Measurements from ENCODE around the gene SLC10A7. TPM values are rescaled to one million over a fixed set of nuclear protein-coding genes. Genes with fewer than 3 reads are reported as not detected.

Gene SLC10A7
- total and polyA plus RNA-seq, 2 of the 13 experiments (the other 11 are each of a cell fraction or from before 2014, with no cell fraction given) = 18.5 to 18.8 TPM

DNA sequence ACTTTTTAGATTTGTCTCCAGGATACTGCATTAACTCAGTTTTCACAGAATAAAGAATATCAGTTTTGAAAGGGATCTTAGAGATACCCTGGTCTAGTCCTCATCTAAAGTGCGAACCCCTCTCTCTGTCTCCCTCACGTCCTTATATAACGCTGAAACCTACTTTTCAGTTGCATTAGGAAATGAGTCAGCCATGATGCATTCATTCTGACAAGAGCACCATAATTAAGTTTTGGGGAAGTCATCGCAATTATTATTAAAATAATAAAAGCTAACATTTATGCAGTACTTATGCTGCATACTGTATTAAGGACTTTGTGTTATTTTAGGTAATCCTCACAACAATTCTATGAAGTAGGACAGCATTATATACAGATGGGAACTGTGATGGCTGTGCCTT lies 191.3 kb downstream of the SLC10A7 start (continued):
- TF ChIP-seq ZSCAN22 (CRISPR knock-in tag; IDR thresholded peaks at IDR 0.05) (no peak), RBAK (CRISPR knock-in tag; IDR thresholded peaks at IDR 0.05) (no peak), CEBPB (IDR thresholded peaks at IDR 0.05; ENCODE audit: borderline replicate concordance, low read depth, low read length) (no peak), ZNF773 (CRISPR knock-in tag; IDR thresholded peaks at IDR 0.05; ENCODE audit: borderline replicate concordance) (no peak)
- TF ChIP-seq, protein P1, sequence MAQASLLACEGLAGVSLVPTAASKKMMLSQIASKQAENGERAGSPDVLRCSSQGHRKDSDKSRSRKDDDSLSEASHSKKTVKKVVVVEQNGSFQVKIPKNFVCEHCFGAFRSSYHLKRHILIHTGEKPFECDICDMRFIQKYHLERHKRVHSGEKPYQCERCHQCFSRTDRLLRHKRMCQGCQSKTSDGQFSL (CRISPR knock-in tag; IDR thresholded peaks at IDR 0.05) = no peak

DNA sequence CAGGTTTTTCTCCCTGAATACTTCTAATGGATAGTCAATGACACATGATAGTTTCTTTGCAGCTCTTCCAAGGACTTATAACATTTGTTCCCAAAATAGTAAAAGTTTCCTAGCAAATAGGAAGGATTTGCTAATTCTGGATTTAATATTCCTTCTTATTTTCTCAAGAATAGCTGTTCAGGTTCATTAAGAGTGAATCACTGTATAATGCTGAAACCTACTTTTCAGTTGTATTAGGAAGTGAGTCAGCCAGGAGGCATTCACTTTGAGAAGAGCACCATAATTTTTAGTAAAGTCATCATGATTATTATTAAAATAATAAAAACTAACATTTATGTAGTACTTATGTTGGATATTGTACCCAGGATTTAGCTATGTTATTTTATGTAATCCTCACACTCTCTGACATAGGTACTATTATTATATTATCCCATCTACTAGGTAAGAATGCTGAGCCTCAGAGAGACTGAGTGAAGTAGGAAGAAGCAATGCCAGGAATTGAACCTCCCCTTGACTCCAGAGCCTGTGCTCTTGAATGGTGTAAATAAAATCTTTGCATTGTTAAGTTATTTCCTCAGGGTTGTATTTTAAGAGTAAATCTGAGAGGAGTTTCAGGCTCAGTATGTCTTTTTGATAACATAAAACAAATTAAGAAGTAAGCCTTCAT lies 192.6 kb downstream of the SLC10A7 start:
- no peak for TF ChIP-seq RXRA (CRISPR knock-in tag; IDR thresholded peaks at IDR 0.05)
- TF ChIP-seq SRSF1 (optimal IDR thresholded peaks at IDR 0.05; ENCODE audit: low read depth, low read length) = no peak
- TF ChIP-seq PRPF4 (IDR thresholded peaks at IDR 0.05; ENCODE audit: low read depth, low read length, poor library complexity, severe bottlenecking) = no peak
- no peak for TF ChIP-seq ZNF782 (CRISPR knock-in tag; IDR thresholded peaks at IDR 0.05; ENCODE audit: borderline replicate concordance)
- no peak for TF ChIP-seq FOXJ3 (CRISPR knock-in tag; IDR thresholded peaks at IDR 0.05; ENCODE audit: borderline replicate concordance)
- no peak for TF ChIP-seq GABPB1 (CRISPR knock-in tag; IDR thresholded peaks at IDR 0.05)
- TF ChIP-seq, protein P2, sequence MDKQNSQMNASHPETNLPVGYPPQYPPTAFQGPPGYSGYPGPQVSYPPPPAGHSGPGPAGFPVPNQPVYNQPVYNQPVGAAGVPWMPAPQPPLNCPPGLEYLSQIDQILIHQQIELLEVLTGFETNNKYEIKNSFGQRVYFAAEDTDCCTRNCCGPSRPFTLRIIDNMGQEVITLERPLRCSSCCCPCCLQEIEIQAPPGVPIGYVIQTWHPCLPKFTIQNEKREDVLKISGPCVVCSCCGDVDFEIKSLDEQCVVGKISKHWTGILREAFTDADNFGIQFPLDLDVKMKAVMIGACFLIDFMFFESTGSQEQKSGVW (CRISPR knock-in tag; IDR thresholded peaks at IDR 0.05; ENCODE audit: borderline replicate concordance) = no peak
- no peak for TF ChIP-seq ZNF337 (CRISPR knock-in tag; IDR thresholded peaks at IDR 0.05; ENCODE audit: borderline replicate concordance, low read depth)
- TF ChIP-seq, protein P3, sequence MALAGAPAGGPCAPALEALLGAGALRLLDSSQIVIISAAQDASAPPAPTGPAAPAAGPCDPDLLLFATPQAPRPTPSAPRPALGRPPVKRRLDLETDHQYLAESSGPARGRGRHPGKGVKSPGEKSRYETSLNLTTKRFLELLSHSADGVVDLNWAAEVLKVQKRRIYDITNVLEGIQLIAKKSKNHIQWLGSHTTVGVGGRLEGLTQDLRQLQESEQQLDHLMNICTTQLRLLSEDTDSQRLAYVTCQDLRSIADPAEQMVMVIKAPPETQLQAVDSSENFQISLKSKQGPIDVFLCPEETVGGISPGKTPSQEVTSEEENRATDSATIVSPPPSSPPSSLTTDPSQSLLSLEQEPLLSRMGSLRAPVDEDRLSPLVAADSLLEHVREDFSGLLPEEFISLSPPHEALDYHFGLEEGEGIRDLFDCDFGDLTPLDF (CRISPR knock-in tag; IDR thresholded peaks at IDR 0.05) = no peak
- no peak for TF ChIP-seq KDM5A (IDR thresholded peaks at IDR 0.05; ENCODE audit: borderline replicate concordance, low read length)
- TF ChIP-seq ZNF572 (CRISPR knock-in tag; IDR thresholded peaks at IDR 0.05) = no peak
- CTCF ChIA-PET (ENCODE audit: low intra/inter-chr PET ratio, low total read pairs) = no interaction called here
- FAIRE-seq (no peak), ATAC-seq (no peak), DNase-seq (ENCODE audit: low spot score) (no peak)
- Histone ChIP-seq H3K27me3 (ENCODE audit: control insufficient read depth in 1 of 2, insufficient read depth in 2 of 2, low read length in 2 of 2) (no peaks in the 10 kb centered on the region), H3K9ac (ENCODE audit: insufficient read depth, low read depth, low read length) (no peak overlapping the region), H3K79me2 (ENCODE audit: insufficient read depth, low read length) (no peaks in the 10 kb centered on the region), H3K27ac (ENCODE audit: extremely low read length, insufficient read depth, low read length) (no peak overlapping the region), H3K4me3 (replicated peaks in 1 of 3; ENCODE audit: insufficient read depth in 1 of 3, low read depth in 2 of 3, low read length in 3 of 3) (no peak overlapping the region), H3K36me3 (replicated peaks in 1 of 2; ENCODE audit: control insufficient read depth in 1 of 2, insufficient read depth in 2 of 2, low read length in 2 of 2) (peaks cover 0 to 3% of the 10 kb centered on the region in 2 experiments; a peak in 1 of 5 replicates), H3K9me3 (ENCODE audit: low read length) (no peaks in the 10 kb centered on the region), H4K20me1 (ENCODE audit: insufficient read depth, low read length) (no peaks in the 10 kb centered on the region), H3K4me2 (ENCODE audit: low read depth, low read length) (no peak overlapping the region), H2AFZ (ENCODE audit: low read length) (no peak overlapping the region), H3K4me1 (ENCODE audit: insufficient read depth, low read length) (peaks cover 6% of the 10 kb centered on the region; the same call in 1 of the 2 replicates)
- POLR2A ChIA-PET = no interaction called here
- in situ Hi-C loops (cut with HindIII; ENCODE audit: extremely low pct_ligation_motif_present, low pct_unique_long_range_greater_than_20kb) = loop anchor here (25.0 kb wide), 1 partner anchor 758 kb away; no protein-coding TSS in a partner anchor
- no TSS peak for BruUV-seq (replicated peaks)
- intact Hi-C loops (cut with micrococcal nuclease; ENCODE audit: unreplicated experiment) = no loop called here

Data from HepG2 (cell line).